ENCODE measurements around the gene RNF2.
"Not testable (repeated sequence)": the region's sequence is repeated elsewhere in the genome, so short reads cannot be mapped to it uniquely, and the experiment has no call there.

The RNF2 gene

GRCh38 chr1:185044981-185045813 lies at the start of gene RNF2:
Gene RNF2 (plus strand): TSS chr1:185045558. CDS start chr1:185087554, 41,996 bp downstream.
- DNase-seq: peak; percentile 68 to 81

- not testable (repeated sequence) for DNase-seq
These were observed 45.4 kb upstream of the RNF2 start for GRCh38 chr1:184999974-185000373.

- peak in 1 of 2 experiments; percentile 42 for DNase-seq
These were observed 44.0 kb upstream of the RNF2 start for GRCh38 chr1:185001312-185001880.

GRCh38 chr1:185008838-185009237 lies 36.5 kb upstream of the RNF2 start:
- DNase-seq: no peak

GRCh38 chr1:185010361-185010760 lies 35.0 kb upstream of the RNF2 start:
- no peak for DNase-seq

GRCh38 chr1:185014941-185015340 lies 30.4 kb upstream of the RNF2 start:
- no peak for DNase-seq

- DNase-seq: no peak
These were observed 29.7 kb upstream of the RNF2 start for GRCh38 chr1:185015631-185016030.

GRCh38 chr1:185016880-185017279 lies 28.5 kb upstream of the RNF2 start:
- no peak for DNase-seq

GRCh38 chr1:185017338-185017737 lies 28.0 kb upstream of the RNF2 start:
- DNase-seq: no peak

- DNase-seq: no peak
These were observed 27.4 kb upstream of the RNF2 start for GRCh38 chr1:185017966-185018365.

GRCh38 chr1:185027252-185027882 lies 18.0 kb upstream of the RNF2 start:
- DNase-seq: no peak

- DNase-seq: no peak
These were observed 11.7 kb upstream of the RNF2 start for GRCh38 chr1:185033686-185034085.

- no peak for DNase-seq
These were observed 10.1 kb upstream of the RNF2 start for GRCh38 chr1:185035258-185035657.

GRCh38 chr1:185038813-185039376 lies 6.5 kb upstream of the RNF2 start:
- no peak for DNase-seq

- no peak for DNase-seq
These were observed 5.5 kb upstream of the RNF2 start for GRCh38 chr1:185039726-185040407.

GRCh38 chr1:185040408-185040735 lies 5.0 kb upstream of the RNF2 start:
- no peak for DNase-seq

- DNase-seq: no peak
These were observed 3.6 kb upstream of the RNF2 start for GRCh38 chr1:185041742-185042141.

- DNase-seq: no peak
These were observed 2.6 kb upstream of the RNF2 start for GRCh38 chr1:185042737-185043136.

- no peak for DNase-seq
These were observed 971 bp upstream of the RNF2 start for GRCh38 chr1:185044387-185044786.

GRCh38 chr1:185045814-185046492 lies 595 bp downstream of the RNF2 start:
- peak; percentile 26 to 68 for DNase-seq

- no peak for DNase-seq
These were observed 1.3 kb downstream of the RNF2 start for GRCh38 chr1:185046668-185047067.

- DNase-seq: no peak
These were observed 4.3 kb downstream of the RNF2 start for GRCh38 chr1:185049670-185050069.

All from NCI-H187 (cell line).